Activated T-helper 1 cell treated with anti-CD3 and anti-CD28 coated beads, Interleukin-12 subunit alpha, Interleukin-12 subunit beta, Interleukin-2, Interleukin-4 antibody, amounts not matched to agents 30 ng/mL and 10 ng/mL and 1 ng/mL, durations not matched to agents 14 hours and 24 hours and 36 hours (primary cell): ENCODE data around the gene ABI1. TPM values are rescaled to one million over a fixed set of nuclear protein-coding genes. Genes with fewer than 3 reads are reported as not detected.
"Not testable (repeated sequence)": the region's sequence is repeated elsewhere in the genome, so short reads cannot be mapped to it uniquely, and the experiment has no call there.

Source experiments
- DNase-seq: peaks from one replicate; pipeline ENCODE4 v3.0.0; 2021; ENCODE audit warnings: low spot score
- H3K27ac Mint-ChIP-seq: one replicate; pipeline ENCODE4 v1.8.0; 2021; ENCODE audit warnings: mild to moderate bottlenecking, mixed read lengths
- H3K27me3 Mint-ChIP-seq: one replicate; pipeline ENCODE4 v1.8.0; 2022; ENCODE audit warnings: mild to moderate bottlenecking, moderate library complexity, mixed read lengths; ENCODE audit not compliant: insufficient read depth
- H3K36me3 Mint-ChIP-seq: one replicate; pipeline ENCODE4 v1.8.0; 2021; ENCODE audit warnings: low read depth, mixed read lengths
- H3K4me1 Mint-ChIP-seq: one replicate; pipeline ENCODE4 v1.8.0; 2021; ENCODE audit warnings: low read depth, mixed read lengths
- H3K4me3 Mint-ChIP-seq: one replicate; pipeline ENCODE4 v1.8.0; 2021; ENCODE audit warnings: mild to moderate bottlenecking, moderate library complexity, mixed read lengths
- H3K9me3 Mint-ChIP-seq: one replicate; pipeline ENCODE4 v1.8.0; 2021; ENCODE audit warnings: mixed read lengths
- intact Hi-C: fragments of 100-400 bp; cut with micrococcal nuclease; formaldehyde crosslinking; loops from one replicate; pipeline ENCODE4 v1.15.1; 2024
- total RNA-seq: library from RNA; stranded (reverse); gene quantifications from 2 replicates; pipeline ENCODE4 v1.2.3, GENCODE V29; 2022

ABI1 gene
- total RNA-seq, 1 donor from 2014 or later: 66.6 TPM

- peaks cover 24% of the 10 kb centered on the region for H3K4me1 Mint-ChIP-seq
- DNase-seq: no peak
- intact Hi-C loops: loop anchor here (5.0 to 10.0 kb wide), 2 partner anchors 416 to 1471 kb away; no protein-coding TSS in a partner anchor
- peaks cover 27% of the 10 kb centered on the region for H3K27me3 Mint-ChIP-seq
- no peak overlapping the region for H3K27ac Mint-ChIP-seq
- peaks cover 3% of the 10 kb centered on the region for H3K36me3 Mint-ChIP-seq
- H3K9me3 Mint-ChIP-seq: no peaks in the 10 kb centered on the region
- H3K4me3 Mint-ChIP-seq: no peak overlapping the region
These were observed 2.8 kb upstream of the ABI1 start for GRCh38 chr10:26863351-26864076.

- Mint-ChIP-seq H3K27me3 (peaks cover 17% of the 10 kb centered on the region), H3K36me3 (peaks cover 4% of the 10 kb centered on the region), H3K9me3 (no peaks in the 10 kb centered on the region), H3K4me1 (peaks cover 38% of the 10 kb centered on the region), H3K4me3 (peak overlapping the region; percentile 97), H3K27ac (peak overlapping the region; percentile 100)
- intact Hi-C loops: loop anchor here (1.0 to 10.0 kb wide), 11 partner anchors 8 to 1671 kb away; partner anchors contain the start of genes PDSS1, RAB18, WAC and YME1L1
- DNase-seq: no peak
These were observed 644 bp upstream of the ABI1 start for GRCh38 chr10:26861205-26861998.

DNA sequence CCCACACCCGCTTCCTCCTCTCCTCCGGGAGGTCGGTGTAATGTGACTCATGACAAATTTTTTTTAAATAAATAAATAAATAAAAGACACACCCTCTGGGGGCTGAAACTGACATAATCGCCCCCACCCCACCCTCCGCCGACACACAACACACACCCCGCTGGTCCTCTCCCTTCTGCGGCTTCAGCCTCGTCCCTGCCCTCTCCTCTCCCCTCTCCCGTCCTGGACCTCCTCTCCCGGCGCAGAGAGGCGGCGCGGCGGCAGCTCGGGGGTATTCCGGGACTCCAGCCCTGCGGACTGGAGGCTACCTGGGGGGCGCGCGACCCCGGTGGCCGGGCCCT is 686 bp downstream of the ABI1 start:
- intact Hi-C loops: loop anchor here (1.0 to 10.0 kb wide), 10 partner anchors 19 to 1673 kb away; partner anchors contain the start of gene WAC
- peak overlapping the region; percentile 100 for H3K27ac Mint-ChIP-seq
- H3K9me3 Mint-ChIP-seq: no peaks in the 10 kb centered on the region
- peaks cover 42% of the 10 kb centered on the region for H3K4me1 Mint-ChIP-seq
- peak overlapping the region; percentile 97 for H3K4me3 Mint-ChIP-seq
- peak; percentile 37 for DNase-seq
- peaks cover 15% of the 10 kb centered on the region for H3K27me3 Mint-ChIP-seq
- peaks cover 4% of the 10 kb centered on the region for H3K36me3 Mint-ChIP-seq

DNA sequence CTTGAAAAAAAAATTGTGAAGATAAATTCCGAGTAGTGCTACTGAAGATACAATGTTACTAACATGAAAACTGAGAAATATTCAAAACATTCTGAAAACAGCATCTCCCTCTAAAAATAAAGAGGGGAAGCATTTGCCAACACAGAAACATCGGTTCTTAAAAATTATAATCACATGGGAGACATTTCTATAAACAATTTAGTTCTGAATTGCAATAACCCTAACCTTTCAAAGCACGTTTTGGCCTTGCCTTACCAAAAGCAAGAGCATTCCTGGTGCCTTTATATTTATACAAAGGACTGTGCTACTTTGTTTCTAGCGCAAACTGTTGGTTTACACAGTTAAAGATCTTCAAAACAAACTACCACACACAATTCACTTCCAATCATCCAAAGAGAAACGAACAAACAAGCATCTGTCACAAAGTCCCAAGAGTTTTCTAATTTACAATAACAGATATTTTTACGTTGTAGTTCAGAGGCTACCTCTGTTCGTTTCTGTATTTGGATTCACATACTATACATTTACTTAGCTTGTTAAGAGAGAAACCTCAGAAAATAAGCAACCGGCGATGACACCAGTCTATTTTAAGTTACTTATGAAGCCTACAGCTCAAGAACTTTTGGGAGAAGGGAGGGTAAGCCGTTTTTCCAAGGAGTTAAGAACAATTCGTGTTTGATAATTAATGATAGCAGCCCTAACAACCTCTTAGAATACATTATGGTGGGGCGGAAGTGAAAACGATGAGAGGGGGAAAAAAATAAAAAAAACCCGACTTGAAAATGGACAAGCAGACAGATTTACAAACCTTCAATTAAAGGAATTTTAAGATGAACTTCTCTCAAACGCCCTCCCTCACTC is 1.3 kb downstream of the ABI1 start:
- H3K4me1 Mint-ChIP-seq: peaks cover 48% of the 10 kb centered on the region

DNA sequence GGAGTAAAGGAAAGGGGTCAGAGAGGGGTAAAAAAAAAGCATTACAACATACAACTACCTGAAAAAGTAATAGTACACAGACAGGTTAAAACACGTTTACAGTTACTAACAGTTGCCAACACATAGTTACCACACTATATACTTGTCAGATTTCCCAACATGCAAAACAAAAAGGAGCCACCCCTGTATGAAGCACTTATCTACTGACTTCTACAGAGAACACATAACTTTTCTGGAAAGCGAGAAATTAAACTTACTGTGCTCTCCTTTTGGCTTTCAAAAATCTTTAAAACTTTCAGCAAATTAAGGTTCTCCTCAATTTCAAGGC is 2.1 kb downstream of the ABI1 start:
- Mint-ChIP-seq H3K36me3 (peaks cover 10% of the 10 kb centered on the region), H3K27ac (peak overlapping the region; percentile 70), H3K4me3 (peak overlapping the region; percentile 97), H3K4me1 (peaks cover 56% of the 10 kb centered on the region), H3K27me3 (peaks cover 8% of the 10 kb centered on the region), H3K9me3 (no peaks in the 10 kb centered on the region)
- no peak for DNase-seq
- intact Hi-C loops: loop anchor here (5.0 to 10.0 kb wide), 2 partner anchors 54 to 669 kb away; no protein-coding TSS in a partner anchor

More for the DNA sequence above, 1.3 kb downstream of the ABI1 start:
- intact Hi-C loops: loop anchor here (1.0 to 10.0 kb wide), 12 partner anchors 19 to 1673 kb away; partner anchors contain the start of gene WAC
- Mint-ChIP-seq H3K4me3 (peak overlapping the region; percentile 97), H3K36me3 (peaks cover 6% of the 10 kb centered on the region), H3K27ac (peak overlapping the region; percentile 100), H3K27me3 (peaks cover 15% of the 10 kb centered on the region), H3K9me3 (no peaks in the 10 kb centered on the region)
- DNase-seq: no peak

DNA sequence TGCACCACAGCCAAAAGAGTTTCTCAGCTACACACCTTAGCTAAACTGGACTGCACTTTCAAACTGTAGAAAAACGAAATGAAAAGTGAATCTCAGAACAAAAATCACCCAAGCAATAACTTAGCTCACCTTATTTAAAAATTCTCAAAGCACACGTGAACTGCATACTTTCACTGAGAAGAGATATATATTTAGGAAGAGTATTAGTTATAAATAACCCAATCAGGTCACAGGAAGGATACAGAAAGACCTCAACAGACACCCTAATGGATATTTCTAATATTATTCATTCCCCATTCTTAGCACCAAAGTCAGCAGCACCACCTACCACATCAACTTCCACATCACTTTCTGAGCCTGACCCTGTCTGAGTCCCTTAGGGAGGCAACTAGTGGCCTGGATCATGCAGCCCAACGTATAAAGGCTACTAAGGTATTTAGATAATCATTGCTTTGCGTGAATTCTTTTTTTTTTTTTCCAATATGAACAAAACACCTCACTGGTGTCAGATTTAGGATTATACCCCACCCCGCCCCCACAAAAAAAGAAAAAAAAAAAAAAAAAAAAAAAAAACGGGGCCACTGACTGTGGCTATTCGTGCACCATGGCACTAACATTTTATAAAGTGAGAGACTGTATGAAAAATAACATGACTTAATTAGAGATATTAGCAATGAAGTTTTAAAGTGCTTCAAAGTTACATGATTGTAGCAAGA is 2.6 kb downstream of the ABI1 start:
- intact Hi-C loops: loop anchor here (5.0 to 10.0 kb wide), 2 partner anchors 53 to 669 kb away; no protein-coding TSS in a partner anchor
- no peaks in the 10 kb centered on the region for H3K9me3 Mint-ChIP-seq
- H3K4me3 Mint-ChIP-seq: peak overlapping the region; percentile 97
- DNase-seq: no peak
- H3K27ac Mint-ChIP-seq: peak overlapping the region; percentile 73
- peaks cover 56% of the 10 kb centered on the region for H3K4me1 Mint-ChIP-seq
- peaks cover 10% of the 10 kb centered on the region for H3K36me3 Mint-ChIP-seq
- peaks cover 4% of the 10 kb centered on the region for H3K27me3 Mint-ChIP-seq

DNA sequence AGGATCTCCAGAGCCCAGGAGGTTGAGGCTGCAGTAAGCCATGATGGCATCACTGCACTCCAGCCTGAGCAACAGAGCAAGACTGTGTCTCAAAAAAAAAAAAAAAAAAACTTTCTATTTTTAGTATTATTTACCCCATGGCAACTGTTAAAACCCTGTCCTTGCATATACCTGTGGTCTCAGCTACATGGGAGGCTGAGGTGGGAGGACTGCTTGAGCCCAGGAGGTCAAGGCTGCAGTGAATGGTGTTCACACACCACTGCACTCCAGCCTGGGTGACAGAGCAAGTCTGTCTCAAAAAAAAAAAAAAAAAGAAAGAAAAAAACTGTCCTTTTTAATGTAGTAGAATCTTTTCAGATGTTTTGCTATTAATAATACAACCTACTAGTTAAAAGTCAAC is 3.2 kb downstream of the ABI1 start:
- H3K27ac Mint-ChIP-seq, H3K9me3 Mint-ChIP-seq, DNase-seq, H3K27me3 Mint-ChIP-seq: not testable (repeated sequence)
- peaks cover 10% of the 10 kb centered on the region for H3K36me3 Mint-ChIP-seq
- H3K4me3 Mint-ChIP-seq: peak overlapping the region; percentile 97
- peaks cover 56% of the 10 kb centered on the region for H3K4me1 Mint-ChIP-seq
- intact Hi-C loops: loop anchor here (5.0 to 10.0 kb wide), 2 partner anchors 53 to 670 kb away; no protein-coding TSS in a partner anchor

- Mint-ChIP-seq H3K27ac (no peak overlapping the region), H3K27me3 (no peaks in the 10 kb centered on the region), H3K9me3 (no peaks in the 10 kb centered on the region), H3K4me3 (no peak overlapping the region), H3K4me1 (peaks cover 56% of the 10 kb centered on the region), H3K36me3 (peaks cover 21% of the 10 kb centered on the region)
- intact Hi-C loops: loop anchor here (5.0 to 10.0 kb wide), 2 partner anchors 50 to 672 kb away; no protein-coding TSS in a partner anchor
- no peak for DNase-seq
These were observed 5.6 kb downstream of the ABI1 start for GRCh38 chr10:26855186-26855585.

GRCh38 chr10:26854524-26854923 is 6.2 kb downstream of the ABI1 start:
- DNase-seq: no peak
- H3K27me3 Mint-ChIP-seq: no peaks in the 10 kb centered on the region
- no peaks in the 10 kb centered on the region for H3K9me3 Mint-ChIP-seq
- H3K4me1 Mint-ChIP-seq: peaks cover 56% of the 10 kb centered on the region
- intact Hi-C loops: loop anchor here (10.0 kb wide), 1 partner anchor 50 kb away; no protein-coding TSS in a partner anchor
- H3K27ac Mint-ChIP-seq: no peak overlapping the region
- peaks cover 18% of the 10 kb centered on the region for H3K36me3 Mint-ChIP-seq
- no peak overlapping the region for H3K4me3 Mint-ChIP-seq

- Mint-ChIP-seq H3K27me3 (no peaks in the 10 kb centered on the region), H3K36me3 (peaks cover 28% of the 10 kb centered on the region), H3K4me3 (no peak overlapping the region), H3K9me3 (no peaks in the 10 kb centered on the region), H3K4me1 (peaks cover 57% of the 10 kb centered on the region), H3K27ac (peak overlapping the region; percentile 49)
- DNase-seq: no peak
- intact Hi-C loops: no loop called here
These were observed 16.3 kb downstream of the ABI1 start for GRCh38 chr10:26844396-26844975.

DNA sequence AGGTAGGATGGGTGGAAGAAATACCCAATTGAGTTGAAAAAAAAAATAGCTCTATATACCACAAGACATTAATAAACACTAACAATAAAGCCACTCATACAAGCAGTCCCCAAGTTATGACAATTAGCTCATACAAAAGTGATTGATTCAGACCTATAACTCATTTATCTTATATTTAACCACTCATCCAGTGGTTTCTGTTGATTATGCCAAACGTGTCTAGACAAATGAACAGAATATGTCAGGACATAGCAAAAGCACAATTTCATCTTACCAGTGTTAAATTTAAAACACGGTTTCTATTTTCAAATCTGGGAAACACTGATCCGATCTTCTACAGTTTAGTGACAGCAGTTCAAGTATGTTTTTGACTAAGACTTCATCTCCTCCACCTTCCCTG is 17.0 kb downstream of the ABI1 start:
- Mint-ChIP-seq H3K27ac (no peak overlapping the region), H3K4me1 (peaks cover 58% of the 10 kb centered on the region), H3K36me3 (peaks cover 28% of the 10 kb centered on the region), H3K9me3 (no peaks in the 10 kb centered on the region), H3K27me3 (no peaks in the 10 kb centered on the region), H3K4me3 (no peak overlapping the region)
- intact Hi-C loops: no loop called here
- no peak for DNase-seq
